ENCODE measurements around the gene TMEM108. TPM values are rescaled to one million over a fixed set of nuclear protein-coding genes. Genes with fewer than 3 reads are reported as not detected.

The TMEM108 gene
- total RNA-seq, 2 donors from 2014 or later, result 0.13 TPM; not detected in 1

DNA sequence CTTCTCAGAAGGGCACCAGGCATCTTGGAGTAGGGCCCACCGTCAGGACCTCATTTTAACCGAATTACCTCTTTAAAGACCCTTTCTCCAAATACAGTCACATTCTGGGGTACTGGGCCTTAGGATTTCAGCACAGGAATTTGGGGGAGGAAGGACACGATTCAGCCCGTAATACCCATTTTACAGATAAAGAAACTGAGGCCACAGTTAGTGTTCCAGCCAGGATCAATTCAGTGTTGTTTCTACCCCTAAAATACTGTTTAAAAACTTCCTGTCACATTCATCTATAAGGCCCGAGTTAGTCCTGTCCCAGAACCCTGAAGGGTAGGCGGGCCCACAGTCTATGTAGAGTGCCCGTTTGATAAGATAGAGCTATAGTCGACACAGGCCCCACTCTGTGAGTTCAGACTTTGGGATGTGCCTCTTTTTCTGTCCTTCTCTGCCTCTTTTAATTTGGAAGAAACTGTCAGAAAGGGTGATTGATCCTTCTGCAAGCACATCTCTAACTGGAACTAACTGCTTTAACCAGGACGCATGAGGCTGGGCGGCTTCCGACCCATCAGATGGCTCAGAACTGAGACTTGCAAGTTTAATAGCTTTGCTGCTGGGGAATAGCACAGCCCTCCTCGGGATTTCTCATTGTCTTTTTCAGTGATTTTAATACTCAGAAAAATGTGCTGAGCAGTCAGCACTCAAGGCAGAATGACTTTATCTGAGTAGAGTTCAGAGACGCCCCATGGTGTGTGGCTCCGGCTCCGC lies 381.1 kb downstream of the TMEM108 start:
- peak overlapping the region; percentile 50 for H3K27ac Mint-ChIP-seq
- no peaks in the 10 kb centered on the region for H3K9me3 Mint-ChIP-seq
- H3K4me1 Mint-ChIP-seq, result no peaks in the 10 kb centered on the region
- H3K36me3 Mint-ChIP-seq (ENCODE audit: low read depth), result no peaks in the 10 kb centered on the region
- H3K4me3 Mint-ChIP-seq, result no peak overlapping the region
- ATAC-seq (replicated peaks), result no peak
- H3K27me3 Mint-ChIP-seq, result no peaks in the 10 kb centered on the region

DNA sequence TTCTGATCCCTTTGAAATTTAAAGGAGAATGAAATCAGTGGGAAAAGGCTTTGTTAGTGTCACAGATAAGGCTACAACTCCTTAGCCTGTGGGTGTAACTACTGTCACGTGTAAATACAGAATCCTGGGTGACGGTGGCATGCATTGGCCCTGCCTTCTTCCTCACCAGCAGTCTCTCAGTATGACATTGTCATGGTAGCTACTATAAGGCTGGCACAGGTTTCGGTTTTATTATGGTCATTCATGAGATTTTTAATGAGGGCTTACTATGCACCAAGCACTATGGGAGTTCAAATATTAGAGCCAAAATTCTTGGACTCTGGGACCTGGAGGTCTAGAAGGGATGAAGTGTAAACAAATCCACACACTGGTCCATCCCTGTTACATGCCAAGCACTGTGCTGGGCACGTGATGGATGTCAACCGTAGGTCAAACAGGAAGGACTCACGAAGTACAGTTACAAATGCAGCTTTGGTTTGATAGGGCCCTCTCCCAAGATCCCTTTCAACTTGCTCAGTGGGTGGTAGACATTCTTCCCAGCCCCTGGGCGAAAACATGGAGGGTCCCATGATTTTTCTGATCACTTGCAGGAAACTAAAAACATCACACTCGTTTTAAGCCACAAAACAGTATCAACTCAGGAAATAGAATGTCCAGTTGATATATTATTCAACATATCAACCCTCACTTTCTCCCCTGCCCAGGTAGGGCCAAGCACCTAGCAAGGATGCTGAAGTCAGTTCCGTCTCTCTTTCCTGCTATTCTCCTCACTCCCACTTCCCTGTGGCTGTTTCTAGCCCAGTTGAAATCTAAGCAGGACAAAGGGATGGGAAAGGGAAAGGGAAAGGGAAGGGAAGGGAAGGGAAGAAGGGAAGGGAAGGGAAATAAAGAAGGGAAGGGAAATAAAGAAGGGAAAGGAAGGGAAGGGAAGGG lies 387.0 kb downstream of the TMEM108 start:
- Mint-ChIP-seq H3K36me3 (ENCODE audit: low read depth) (no peaks in the 10 kb centered on the region), H3K27me3 (no peaks in the 10 kb centered on the region), H3K4me1 (no peaks in the 10 kb centered on the region), H3K4me3 (no peak overlapping the region), H3K27ac (no peak overlapping the region), H3K9me3 (no peaks in the 10 kb centered on the region)
- no peak for ATAC-seq (replicated peaks)

DNA sequence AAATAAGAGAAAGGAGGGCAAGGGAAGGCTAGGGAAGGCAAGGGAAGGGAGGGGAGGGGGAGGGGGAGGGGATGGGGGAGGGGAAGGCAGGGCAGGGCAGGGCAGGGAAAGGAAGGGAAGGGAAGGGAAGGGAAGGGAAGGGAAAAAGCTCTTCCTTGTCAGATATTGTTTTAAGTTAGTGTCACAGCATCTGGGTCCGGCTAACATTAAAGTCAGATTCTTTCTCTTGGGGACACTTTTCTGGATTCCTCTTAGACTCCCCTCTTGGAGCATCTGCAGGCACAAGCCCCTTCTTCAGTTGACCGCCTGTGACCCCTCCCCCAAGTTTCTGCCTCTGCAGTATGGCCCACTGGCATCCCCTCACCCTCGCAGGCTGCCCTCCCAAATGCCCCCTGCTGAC lies 387.7 kb downstream of the TMEM108 start:
- ATAC-seq (replicated peaks), result no peak
- Mint-ChIP-seq H3K9me3 (no peaks in the 10 kb centered on the region), H3K4me3 (no peak overlapping the region), H3K36me3 (ENCODE audit: low read depth) (no peaks in the 10 kb centered on the region), H3K27ac (no peak overlapping the region), H3K4me1 (no peaks in the 10 kb centered on the region), H3K27me3 (no peaks in the 10 kb centered on the region)

DNA sequence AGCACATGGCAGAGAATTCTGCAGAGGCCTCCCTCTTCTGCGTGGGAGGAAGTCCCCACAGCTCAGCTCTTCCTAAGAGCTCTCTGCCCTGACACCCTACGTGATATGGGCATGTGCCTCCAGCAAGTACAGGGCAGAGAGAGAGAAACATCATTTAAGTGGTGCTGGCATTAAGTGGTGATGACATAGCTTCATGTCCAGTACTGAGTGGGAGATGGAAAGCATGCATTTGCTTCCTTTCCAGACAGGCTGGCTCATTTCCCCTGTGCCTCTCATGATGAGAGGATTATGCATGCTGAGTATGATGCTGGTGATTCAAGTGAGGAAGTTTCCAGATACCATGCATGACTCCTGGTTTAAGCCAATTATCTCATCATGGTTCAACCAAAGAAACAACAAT lies 388.5 kb downstream of the TMEM108 start:
- Mint-ChIP-seq H3K9me3 (no peaks in the 10 kb centered on the region), H3K4me3 (no peak overlapping the region), H3K27ac (no peak overlapping the region), H3K36me3 (ENCODE audit: low read depth) (no peaks in the 10 kb centered on the region), H3K27me3 (no peaks in the 10 kb centered on the region), H3K4me1 (no peaks in the 10 kb centered on the region)
- ATAC-seq (replicated peaks), result peak; percentile 68

DNA sequence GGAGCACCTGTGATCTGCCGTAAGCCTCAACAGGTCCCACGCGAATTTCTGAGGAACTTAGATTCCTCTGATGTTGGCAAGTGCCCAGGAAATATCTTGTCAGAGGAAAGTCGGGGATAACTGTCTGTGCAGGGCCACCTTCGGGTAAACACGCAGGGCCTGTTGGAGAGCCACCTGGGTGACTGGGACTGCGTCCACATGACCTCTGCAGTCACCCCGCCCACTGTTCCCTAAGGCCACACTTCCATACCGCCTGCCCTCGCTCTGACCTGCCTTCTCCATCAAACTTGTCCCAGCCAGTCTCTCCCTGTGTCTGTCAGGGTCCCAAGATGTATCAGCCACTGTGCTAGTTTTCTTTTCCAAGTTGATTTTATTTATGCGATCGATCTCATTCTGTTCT lies 390.4 kb downstream of the TMEM108 start:
- Mint-ChIP-seq H3K4me3 (no peak overlapping the region), H3K4me1 (no peaks in the 10 kb centered on the region), H3K27me3 (no peaks in the 10 kb centered on the region), H3K36me3 (ENCODE audit: low read depth) (no peaks in the 10 kb centered on the region), H3K27ac (no peak overlapping the region), H3K9me3 (no peaks in the 10 kb centered on the region)
- ATAC-seq (replicated peaks), result no peak

DNA sequence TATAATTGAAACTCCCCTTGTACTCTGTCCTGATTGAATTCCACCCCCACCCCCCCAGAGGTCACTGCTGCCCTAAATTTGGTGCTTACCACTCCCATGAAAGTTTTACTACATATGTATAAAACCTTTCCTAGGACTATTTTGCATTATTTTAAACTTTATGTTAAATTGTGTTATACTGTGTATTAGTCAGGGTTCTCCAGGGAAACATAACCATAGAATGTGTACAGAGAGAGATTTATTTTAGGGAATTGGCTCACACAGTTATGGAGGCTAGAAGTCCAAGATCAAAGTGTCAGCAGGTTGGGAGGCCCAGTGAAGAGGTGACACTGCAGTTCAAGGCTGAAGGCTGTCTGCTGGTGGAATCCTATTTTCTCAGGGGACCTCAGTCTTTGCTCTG lies 390.9 kb downstream of the TMEM108 start:
- Mint-ChIP-seq H3K4me1 (no peaks in the 10 kb centered on the region), H3K27ac (no peak overlapping the region), H3K9me3 (no peaks in the 10 kb centered on the region), H3K27me3 (no peaks in the 10 kb centered on the region), H3K4me3 (no peak overlapping the region), H3K36me3 (ENCODE audit: low read depth) (no peaks in the 10 kb centered on the region)
- ATAC-seq (replicated peaks), result no peak

DNA sequence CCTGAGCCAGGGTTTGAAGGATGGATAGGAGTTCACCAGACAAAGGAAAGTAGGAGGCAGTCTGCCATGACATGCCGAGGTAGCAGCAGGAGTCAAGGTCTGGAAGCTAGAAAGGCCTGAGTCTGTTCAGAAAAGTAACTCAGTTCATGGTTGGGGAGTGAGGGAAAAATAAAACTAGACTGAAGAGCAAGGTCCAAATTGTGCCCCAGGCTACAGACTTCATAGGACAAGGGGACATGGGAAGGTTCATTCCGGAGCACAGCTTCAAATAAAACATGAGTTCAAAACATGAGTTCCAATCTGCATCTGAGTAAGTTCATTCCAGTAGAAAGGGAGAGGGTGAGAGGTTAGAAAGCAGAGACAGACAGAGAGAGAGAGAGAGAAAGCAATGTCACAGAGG lies 401.4 kb downstream of the TMEM108 start:
- ATAC-seq (replicated peaks), result no peak
- peaks cover 33% of the 10 kb centered on the region for H3K4me1 Mint-ChIP-seq
- H3K27ac Mint-ChIP-seq, result no peak overlapping the region

DNA sequence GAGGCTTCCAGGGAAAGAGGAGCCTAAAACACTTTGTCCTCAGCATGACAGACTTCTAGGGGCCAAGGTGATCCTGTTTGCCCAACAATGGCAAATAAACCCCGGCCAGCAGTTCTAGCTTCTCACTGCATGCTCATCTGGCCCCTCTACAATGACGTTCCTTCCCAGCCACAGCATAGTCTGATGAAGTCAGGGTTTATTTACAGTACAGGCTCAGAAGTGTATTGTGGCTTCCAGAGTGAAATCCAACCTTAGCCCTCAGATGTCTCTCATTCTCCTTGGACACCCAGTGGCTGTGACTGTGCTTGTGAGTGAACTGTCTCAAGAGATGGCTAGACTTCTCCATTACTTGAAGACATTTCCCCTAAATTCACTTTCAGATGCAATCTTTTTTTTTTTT lies 402.5 kb downstream of the TMEM108 start:
- H3K4me3 Mint-ChIP-seq, result no peak overlapping the region
- peaks cover 7% of the 10 kb centered on the region for H3K9me3 Mint-ChIP-seq
- peaks cover 38% of the 10 kb centered on the region for H3K4me1 Mint-ChIP-seq
- H3K27ac Mint-ChIP-seq, result no peak overlapping the region
- H3K36me3 Mint-ChIP-seq (ENCODE audit: low read depth), result no peaks in the 10 kb centered on the region
- no peak for ATAC-seq (replicated peaks)
- no peaks in the 10 kb centered on the region for H3K27me3 Mint-ChIP-seq

More for the DNA sequence above, 401.4 kb downstream of the TMEM108 start:
- Mint-ChIP-seq H3K4me3 (no peak overlapping the region), H3K27me3 (no peaks in the 10 kb centered on the region), H3K9me3 (peaks cover 7% of the 10 kb centered on the region), H3K36me3 (ENCODE audit: low read depth) (no peaks in the 10 kb centered on the region)

DNA sequence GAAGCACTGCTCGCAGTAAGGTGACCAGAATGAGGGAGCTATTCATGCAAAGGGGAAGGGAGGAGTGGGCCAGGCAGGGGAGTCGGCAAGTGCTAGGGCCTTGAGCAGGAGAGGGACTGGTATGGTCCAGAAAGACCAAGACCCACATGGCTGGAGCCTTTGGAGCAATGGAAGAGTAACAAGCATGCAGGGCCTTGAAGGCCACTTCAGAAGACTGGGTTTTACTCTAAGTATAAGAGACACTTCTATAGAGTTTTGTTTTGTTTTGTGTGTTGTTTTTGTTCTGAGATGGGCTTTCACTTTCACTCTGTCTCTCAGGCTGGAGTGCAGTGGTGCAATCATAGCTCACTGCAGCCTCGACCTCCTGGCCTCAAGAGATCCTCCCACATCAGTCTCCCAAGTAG lies 403.7 kb downstream of the TMEM108 start:
- ATAC-seq (replicated peaks), result peak; percentile 67
- H3K27me3 Mint-ChIP-seq, result no peaks in the 10 kb centered on the region
- H3K4me1 Mint-ChIP-seq, result peaks cover 38% of the 10 kb centered on the region
- peaks cover 7% of the 10 kb centered on the region for H3K9me3 Mint-ChIP-seq
- H3K27ac Mint-ChIP-seq, result peak overlapping the region; percentile 81
- H3K4me3 Mint-ChIP-seq, result peak overlapping the region; percentile 73
- no peaks in the 10 kb centered on the region for H3K36me3 Mint-ChIP-seq (ENCODE audit: low read depth)

DNA sequence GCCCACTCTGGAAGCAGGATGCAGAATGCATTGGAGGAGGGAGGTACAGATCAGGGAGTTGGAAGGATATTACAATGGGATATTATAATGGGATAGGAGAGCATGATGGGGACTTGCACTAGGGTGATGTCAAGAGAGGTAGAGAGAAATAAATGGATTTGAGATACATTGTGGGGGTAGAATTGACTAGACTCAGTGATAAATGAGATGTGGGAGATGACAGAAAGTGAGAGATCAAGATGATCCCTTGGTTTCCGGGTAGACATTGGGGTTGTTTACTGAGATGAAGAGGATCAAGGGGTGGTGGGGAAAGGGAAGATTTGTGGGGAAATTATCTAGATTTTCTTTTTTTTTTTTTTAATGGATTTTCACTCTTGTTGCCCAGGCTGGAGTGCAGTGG lies 404.3 kb downstream of the TMEM108 start:
- H3K4me1 Mint-ChIP-seq, result peaks cover 38% of the 10 kb centered on the region
- peak overlapping the region; percentile 81 for H3K27ac Mint-ChIP-seq
- H3K9me3 Mint-ChIP-seq, result peaks cover 7% of the 10 kb centered on the region
- peak overlapping the region; percentile 73 for H3K4me3 Mint-ChIP-seq
- no peaks in the 10 kb centered on the region for H3K27me3 Mint-ChIP-seq
- no peaks in the 10 kb centered on the region for H3K36me3 Mint-ChIP-seq (ENCODE audit: low read depth)
- ATAC-seq (replicated peaks), result peak; percentile 85

DNA sequence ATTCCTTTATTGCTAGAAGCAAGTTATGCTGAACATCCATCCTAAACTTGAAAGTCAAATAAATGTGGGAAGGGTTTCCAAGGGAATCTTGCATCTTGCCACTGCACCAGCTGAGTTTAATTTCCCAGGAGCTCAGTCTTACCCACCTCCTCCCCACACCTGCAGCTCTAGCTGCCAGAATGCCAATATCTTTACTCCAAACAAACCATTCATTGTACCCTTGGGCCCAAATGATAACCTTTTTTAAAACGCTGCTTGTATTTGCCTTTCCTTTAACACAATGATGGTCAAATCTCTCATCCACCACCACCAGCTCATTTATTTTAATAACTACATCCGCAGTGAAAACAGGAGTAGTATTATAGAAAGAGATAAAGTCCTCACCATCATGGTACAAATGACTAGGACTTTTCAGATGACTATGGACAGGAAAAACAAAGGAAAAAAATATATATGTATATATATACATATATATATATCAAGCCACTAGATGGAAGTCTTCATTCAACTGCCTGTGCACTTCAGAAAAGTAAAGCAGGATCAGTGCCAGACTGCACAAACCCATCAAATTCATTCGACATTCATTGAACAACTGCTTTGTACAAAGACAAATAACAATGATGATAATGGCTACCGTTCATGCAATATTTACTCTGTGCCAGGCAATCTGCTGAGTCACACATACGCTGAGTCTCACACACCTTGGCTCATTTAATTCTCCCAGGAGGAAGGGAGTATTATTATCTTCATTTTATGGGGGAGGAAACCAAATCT lies 405.6 kb downstream of the TMEM108 start:
- peak; percentile 6 for ATAC-seq (replicated peaks)
- Mint-ChIP-seq H3K36me3 (ENCODE audit: low read depth) (no peaks in the 10 kb centered on the region), H3K4me3 (peak overlapping the region; percentile 73), H3K27ac (peak overlapping the region; percentile 81), H3K9me3 (peaks cover 7% of the 10 kb centered on the region), H3K27me3 (no peaks in the 10 kb centered on the region), H3K4me1 (peaks cover 46% of the 10 kb centered on the region)

DNA sequence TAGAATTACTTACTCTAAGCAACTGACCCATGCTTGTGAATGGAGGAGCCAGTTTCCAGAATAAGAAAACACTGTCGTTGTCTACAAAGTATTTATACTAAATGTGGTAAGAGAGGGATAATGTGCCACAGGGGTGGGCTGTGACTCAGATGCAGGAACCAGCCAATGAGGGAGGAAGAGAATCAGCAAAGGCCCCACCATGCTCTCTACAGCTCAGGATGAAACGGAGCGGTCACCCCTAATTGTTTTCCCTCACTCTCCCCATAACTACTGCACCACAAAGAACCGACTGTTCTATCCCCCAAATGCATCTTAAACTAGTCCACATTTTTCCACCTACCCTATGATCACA lies 406.2 kb downstream of the TMEM108 start:
- Mint-ChIP-seq H3K4me1 (peaks cover 49% of the 10 kb centered on the region), H3K9me3 (peaks cover 5% of the 10 kb centered on the region), H3K27ac (peak overlapping the region; percentile 81)

DNA sequence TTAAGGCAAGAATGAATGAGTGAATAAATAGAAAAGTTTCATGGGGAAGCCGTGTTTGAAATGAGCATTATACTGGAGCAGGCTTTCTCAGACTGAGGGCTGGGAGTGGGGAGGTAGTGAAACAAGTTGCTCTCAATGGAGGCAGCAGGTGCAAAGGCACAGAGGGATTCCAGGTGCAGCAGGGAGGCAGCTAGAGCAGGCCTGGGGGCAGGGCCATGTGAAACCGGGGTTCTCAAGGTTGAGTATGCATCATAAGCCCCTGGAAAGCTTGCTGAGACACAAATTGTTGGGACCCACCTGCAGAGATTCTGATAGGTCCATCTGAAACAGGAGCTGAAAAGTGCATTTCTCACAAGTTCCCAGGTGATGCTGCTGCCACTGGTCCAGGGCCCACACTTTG lies 406.9 kb downstream of the TMEM108 start:
- Mint-ChIP-seq H3K27ac (no peak overlapping the region), H3K4me3 (no peak overlapping the region), H3K4me1 (peaks cover 54% of the 10 kb centered on the region), H3K9me3 (no peaks in the 10 kb centered on the region), H3K36me3 (ENCODE audit: low read depth) (no peaks in the 10 kb centered on the region), H3K27me3 (no peaks in the 10 kb centered on the region)
- ATAC-seq (replicated peaks), result no peak

More for the DNA sequence above, 406.2 kb downstream of the TMEM108 start:
- Mint-ChIP-seq H3K27me3 (no peaks in the 10 kb centered on the region), H3K4me3 (peak overlapping the region; percentile 73), H3K36me3 (ENCODE audit: low read depth) (no peaks in the 10 kb centered on the region)
- no peak for ATAC-seq (replicated peaks)
